GM12892 (cell line): ENCODE measurements around the gene ATG2B.

Experiments used
- POLR2A ChIP-seq: IDR thresholded peaks from 2 replicates; pipeline ENCODE4 v1.6.1; 2011; ENCODE audit warnings: low read depth, low read length, control low read depth
- POLR2AphosphoS5 ChIP-seq: IDR thresholded peaks from 2 replicates; pipeline ENCODE4 v1.6.1; 2011; ENCODE audit warnings: low read depth, low read length, control low read depth
- TAF1 ChIP-seq: IDR thresholded peaks from 2 replicates; pipeline ENCODE4 v1.6.1; 2011; ENCODE audit warnings: low read depth, mild to moderate bottlenecking, control low read depth, low read length, borderline replicate concordance

DNA sequence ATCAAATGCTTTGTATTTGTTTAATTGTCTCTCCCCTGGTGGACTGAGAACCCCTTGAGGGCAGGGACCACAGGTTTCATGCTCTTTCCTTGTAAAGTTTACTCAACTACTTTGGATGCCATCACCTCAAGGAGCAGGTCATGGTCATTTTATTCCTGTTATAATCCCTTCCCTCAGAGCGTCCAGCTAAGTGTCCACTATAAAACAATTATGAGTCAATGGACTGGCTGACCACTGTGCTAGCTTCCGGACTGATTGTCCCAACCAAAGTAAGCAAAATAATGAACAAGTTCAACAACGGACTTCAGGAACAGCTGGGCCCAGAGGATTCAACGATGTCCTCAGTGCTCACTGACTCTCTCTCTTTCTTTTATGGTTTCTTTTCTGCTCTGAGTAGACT lies 47.0 kb upstream of the ATG2B start:
- no peak for TF ChIP-seq POLR2A
- TF ChIP-seq POLR2AphosphoS5: no peak
- TF ChIP-seq TAF1: no peak
